ENCODE measurements around the gene RAPGEF1. TPM values are rescaled to one million over a fixed set of nuclear protein-coding genes. Genes with fewer than 3 reads are reported as not detected.

The RAPGEF1 gene
- total RNA-seq, 6 experiments from 2014 or later = 22.9 to 53.6 (median 30.2) TPM

GRCh38 chr9:131597246-131597645 lies 142.6 kb downstream of the RAPGEF1 start:
- Histone ChIP-seq H3K9me3 (no peaks in the 10 kb centered on the region), H3K27me3 (no peaks in the 10 kb centered on the region), H3K4me1 (no peaks in the 10 kb centered on the region), H3K36me3 (peaks cover 0 to 43% (median 10%) of the 10 kb centered on the region in 4 donors), H3K27ac (peak overlapping the region in 1 of 3 donors; percentile 63), H3K4me3 (no peak overlapping the region)
- intact Hi-C loops (cut with DNase I) = no loop called here
- ATAC-seq (no peak), DNase-seq (no peak)
- WGBS (ENCODE audit: insufficient coverage, low coverage, low lambda C conversion rate, missing lambda C conversion rate) = 100% methylated on average over 1 of the region's 7 CpGs
- TF ChIP-seq POLR2A (IDR thresholded peaks at IDR 0.05) (no peak), CTCF (IDR thresholded peaks at IDR 0.05) (no peak)

- Histone ChIP-seq H3K4me1 (no peaks in the 10 kb centered on the region), H3K36me3 (peaks cover 0 to 39% (median 10%) of the 10 kb centered on the region in 4 donors), H3K4me3 (no peak overlapping the region), H3K9me3 (no peaks in the 10 kb centered on the region), H3K27ac (no peak overlapping the region), H3K27me3 (no peaks in the 10 kb centered on the region)
- DNase-seq (no peak), ATAC-seq (no peak)
- TF ChIP-seq CTCF (IDR thresholded peaks at IDR 0.05) (no peak), POLR2A (IDR thresholded peaks at IDR 0.05) (no peak)
- intact Hi-C loops (cut with DNase I) = no loop called here
- no CpG with 5 or more reads among the region's 4 CpGs for WGBS (ENCODE audit: insufficient coverage, low coverage, low lambda C conversion rate, missing lambda C conversion rate)
Observed at GRCh38 chr9:131596430-131596743, 143.5 kb downstream of the RAPGEF1 start.

- Histone ChIP-seq H3K9me3 (no peaks in the 10 kb centered on the region), H3K27ac (no peak overlapping the region), H3K4me1 (no peaks in the 10 kb centered on the region), H3K4me3 (no peak overlapping the region), H3K36me3 (peaks cover 0 to 36% (median 9%) of the 10 kb centered on the region in 4 donors), H3K27me3 (no peaks in the 10 kb centered on the region)
- no peak for TF ChIP-seq CTCF (IDR thresholded peaks at IDR 0.05)
- TF ChIP-seq POLR2A (IDR thresholded peaks at IDR 0.05) = no peak
- intact Hi-C loops (cut with DNase I) = no loop called here
- no peak for DNase-seq
- 71% methylated on average over 3 of the region's 20 CpGs for WGBS (ENCODE audit: insufficient coverage, low coverage, low lambda C conversion rate, missing lambda C conversion rate)
- ATAC-seq = no peak
Observed at GRCh38 chr9:131595696-131596429, 144.0 kb downstream of the RAPGEF1 start.

DNA sequence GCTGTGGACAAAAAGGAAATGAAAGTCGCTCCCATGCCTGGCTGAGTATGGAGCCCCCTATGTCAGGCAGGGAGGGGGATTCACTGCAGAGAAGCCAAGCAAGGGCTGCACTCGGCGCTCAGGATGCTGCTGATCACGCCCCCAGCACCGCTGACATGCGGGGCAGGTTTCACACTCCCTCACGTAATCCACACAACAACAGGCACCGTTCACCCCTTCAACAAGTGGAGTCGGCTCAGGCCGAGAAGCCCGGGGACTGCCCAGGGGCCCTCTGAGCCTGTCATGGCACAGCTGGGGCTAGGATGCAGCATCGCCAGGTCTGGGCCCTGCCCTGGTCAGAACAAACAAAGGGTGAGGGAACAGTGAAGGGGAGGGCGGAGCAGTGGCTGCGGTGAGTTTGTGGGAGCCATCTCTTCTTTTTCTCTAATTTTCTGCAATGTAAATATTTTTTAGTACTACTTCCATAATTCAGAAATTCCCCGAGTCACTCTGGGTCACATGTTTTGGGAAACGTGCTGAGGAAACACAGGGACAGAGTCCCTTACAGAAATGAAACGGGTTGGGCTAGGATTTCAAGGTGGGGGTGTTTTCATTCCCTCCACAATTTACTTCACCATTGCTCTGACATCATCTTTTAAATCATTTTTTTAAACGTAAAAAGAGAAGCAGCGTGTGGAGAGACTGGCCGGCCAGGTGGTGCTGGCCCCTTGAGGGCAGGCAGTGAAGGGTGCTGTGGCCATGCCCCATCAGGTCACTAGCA lies 144.8 kb downstream of the RAPGEF1 start:
- no peaks in the 10 kb centered on the region for H3K27me3 ChIP-seq
- peaks cover 0 to 36% (median 9%) of the 10 kb centered on the region in 4 donors for H3K36me3 ChIP-seq

More for the DNA sequence above, 144.8 kb downstream of the RAPGEF1 start:
- no peak overlapping the region for H3K27ac ChIP-seq
- H3K9me3 ChIP-seq = no peaks in the 10 kb centered on the region
- 85% methylated on average over 18 of the region's 20 CpGs for WGBS (ENCODE audit: insufficient coverage, low coverage, low lambda C conversion rate, missing lambda C conversion rate)
- TF ChIP-seq CTCF (IDR thresholded peaks at IDR 0.05) = no peak
- TF ChIP-seq POLR2A (IDR thresholded peaks at IDR 0.05) = no peak
- no peak for DNase-seq
- H3K4me1 ChIP-seq = no peaks in the 10 kb centered on the region
- no peak for ATAC-seq
- no peak overlapping the region for H3K4me3 ChIP-seq
- intact Hi-C loops (cut with DNase I) = loop anchor here in 1 of 2 donors (5.0 kb wide), 1 partner anchor 142 kb away; no protein-coding TSS in a partner anchor
